Measurements from ENCODE around the gene NETO1.

NETO1 gene

GRCh38 chr18:72843743-72844142, 24.0 kb downstream of the NETO1 start:
- no peak for DNase-seq

GRCh38 chr18:72840109-72840508, 27.7 kb downstream of the NETO1 start:
- no peak for DNase-seq

GRCh38 chr18:72834731-72835130, 33.1 kb downstream of the NETO1 start:
- no peak for DNase-seq

GRCh38 chr18:72833471-72833870, 34.3 kb downstream of the NETO1 start:
- no peak for DNase-seq

GRCh38 chr18:72830109-72830508, 37.7 kb downstream of the NETO1 start:
- DNase-seq = peak; percentile 32

GRCh38 chr18:72828601-72829000, 39.2 kb downstream of the NETO1 start:
- DNase-seq = no peak

GRCh38 chr18:72826736-72827135, 41.1 kb downstream of the NETO1 start:
- DNase-seq = no peak

GRCh38 chr18:72823345-72823744, 44.4 kb downstream of the NETO1 start:
- no peak for DNase-seq

GRCh38 chr18:72822202-72822601, 45.6 kb downstream of the NETO1 start:
- no peak for DNase-seq

GRCh38 chr18:72820571-72820970, 47.2 kb downstream of the NETO1 start:
- DNase-seq = no peak

GRCh38 chr18:72819050-72819449, 48.7 kb downstream of the NETO1 start:
- no peak for DNase-seq

GRCh38 chr18:72811047-72811446, 56.7 kb downstream of the NETO1 start:
- DNase-seq = no peak

- DNase-seq = no peak
These were observed 59.1 kb downstream of the NETO1 start for GRCh38 chr18:72808680-72809079.

- no peak for DNase-seq
These were observed 68.7 kb downstream of the NETO1 start for GRCh38 chr18:72799106-72799505.

- no peak for DNase-seq
These were observed 84.3 kb downstream of the NETO1 start for GRCh38 chr18:72783530-72783929.

- DNase-seq = no peak
These were observed 92.9 kb downstream of the NETO1 start for GRCh38 chr18:72774914-72775313.

- no peak for DNase-seq
These were observed 94.9 kb downstream of the NETO1 start for GRCh38 chr18:72772916-72773315.

- no peak for DNase-seq
These were observed 99.0 kb downstream of the NETO1 start for GRCh38 chr18:72768681-72769229.

- DNase-seq = peak; percentile 64
These were observed 105.2 kb downstream of the NETO1 start for GRCh38 chr18:72762515-72763122.

- DNase-seq = no peak
These were observed 115.6 kb downstream of the NETO1 start for GRCh38 chr18:72752220-72752619.

- DNase-seq = no peak
These were observed 125.8 kb downstream of the NETO1 start for GRCh38 chr18:72742002-72742401.

GRCh38 chr18:72738136-72738535, 129.7 kb downstream of the NETO1 start:
- no peak for DNase-seq

GRCh38 chr18:72727776-72728175, 140.0 kb downstream of the NETO1 start:
- DNase-seq = no peak

- no peak for DNase-seq
These were observed 140.6 kb downstream of the NETO1 start for GRCh38 chr18:72727038-72727655.

GRCh38 chr18:72726201-72726600, 141.6 kb downstream of the NETO1 start:
- DNase-seq = no peak

All from KG1 (cell line).